Measurements from ENCODE around the gene GNAQ. TPM values are rescaled to one million over a fixed set of nuclear protein-coding genes. Genes with fewer than 3 reads are reported as not detected.
A peak's percentile ranks its signal among the peaks of the same experiment; 100 is the strongest.

GNAQ gene
- total RNA-seq, 2 experiments from 2014 or later = 22.8 to 24.7 TPM

GRCh38 chr9:78021697-78022096, 9.9 kb downstream of the GNAQ start:
- intact Hi-C loops (cut with DNase I, micrococcal nuclease) = no loop called here
- ATAC-seq (no peak), DNase-seq (no peak)
- CTCF ChIA-PET = interaction anchor here (0.6 to 1.2 kb wide), 2 partner anchors 35 to 71 kb away, joined by 3 to 4 read pairs; no protein-coding TSS in a partner anchor
- Mint-ChIP-seq H3K9me3 (ENCODE audit: low read depth) (no peaks in the 10 kb centered on the region), H3K4me3 (no peak overlapping the region), H3K27ac (peak overlapping the region; percentile 14), H3K27me3 (no peaks in the 10 kb centered on the region), H3K4me1 (peaks cover 61% of the 10 kb centered on the region), H3K36me3 (ENCODE audit: low read depth) (peaks cover 5% of the 10 kb centered on the region)
- POLR2A ChIA-PET = no interaction called here

GRCh38 chr9:78017190-78017693, 14.4 kb downstream of the GNAQ start:
- no peaks in the 10 kb centered on the region for H3K9me3 Mint-ChIP-seq (ENCODE audit: low read depth)
- ChIA-PET POLR2A (interaction anchor here (0.8 kb wide), 1 partner anchor 840 kb away, joined by 3 read pairs; the partner anchor contains the start of gene VPS13A), CTCF (interaction anchor here (0.6 to 1.4 kb wide), 3 partner anchors 16 to 304 kb away, joined by 3 to 8 read pairs (median 4); no protein-coding TSS in a partner anchor)
- no peak overlapping the region for H3K27ac Mint-ChIP-seq
- intact Hi-C loops (cut with DNase I, micrococcal nuclease) = no loop called here
- H3K36me3 Mint-ChIP-seq (ENCODE audit: low read depth) = peaks cover 9% of the 10 kb centered on the region
- peaks cover 52% of the 10 kb centered on the region for H3K4me1 Mint-ChIP-seq
- ATAC-seq (peak; percentile 64), DNase-seq (no peak)
- H3K27me3 Mint-ChIP-seq = no peaks in the 10 kb centered on the region
- H3K4me3 Mint-ChIP-seq = no peak overlapping the region

GRCh38 chr9:78015241-78015640, 16.4 kb downstream of the GNAQ start:
- no peak overlapping the region for H3K4me3 Mint-ChIP-seq
- peaks cover 50% of the 10 kb centered on the region for H3K4me1 Mint-ChIP-seq
- peaks cover 7% of the 10 kb centered on the region for H3K36me3 Mint-ChIP-seq (ENCODE audit: low read depth)
- intact Hi-C loops (cut with DNase I, micrococcal nuclease) = no loop called here
- ATAC-seq (no peak), DNase-seq (no peak)
- H3K9me3 Mint-ChIP-seq (ENCODE audit: low read depth) = no peaks in the 10 kb centered on the region
- ChIA-PET CTCF (no interaction called here), POLR2A (no interaction called here)
- no peaks in the 10 kb centered on the region for H3K27me3 Mint-ChIP-seq
- H3K27ac Mint-ChIP-seq = no peak overlapping the region

- ATAC-seq = no peak
- no peak for DNase-seq
- intact Hi-C loops (cut with DNase I, micrococcal nuclease) = loop anchor here in 1 of 2 experiments (5.0 kb wide), 1 partner anchor 37 kb away; no protein-coding TSS in a partner anchor
- Mint-ChIP-seq H3K27ac (no peak overlapping the region), H3K9me3 (ENCODE audit: low read depth) (no peaks in the 10 kb centered on the region), H3K27me3 (no peaks in the 10 kb centered on the region), H3K36me3 (ENCODE audit: low read depth) (peaks cover 4% of the 10 kb centered on the region), H3K4me3 (no peak overlapping the region), H3K4me1 (peaks cover 50% of the 10 kb centered on the region)
- ChIA-PET CTCF (no interaction called here), POLR2A (no interaction called here)
These were observed 16.8 kb downstream of the GNAQ start for GRCh38 chr9:78014776-78015175.

GRCh38 chr9:78013934-78014333, 17.7 kb downstream of the GNAQ start:
- Mint-ChIP-seq H3K4me1 (peaks cover 56% of the 10 kb centered on the region), H3K9me3 (ENCODE audit: low read depth) (no peaks in the 10 kb centered on the region), H3K27me3 (no peaks in the 10 kb centered on the region), H3K27ac (no peak overlapping the region), H3K36me3 (ENCODE audit: low read depth) (peaks cover 4% of the 10 kb centered on the region), H3K4me3 (no peak overlapping the region)
- intact Hi-C loops (cut with DNase I, micrococcal nuclease) = loop anchor here in 1 of 2 experiments (5.0 kb wide), 1 partner anchor 37 kb away; no protein-coding TSS in a partner anchor
- DNase-seq (no peak), ATAC-seq (no peak)
- ChIA-PET POLR2A (no interaction called here), CTCF (no interaction called here)

GRCh38 chr9:78011049-78011448, 20.6 kb downstream of the GNAQ start:
- DNase-seq = no peak
- no peak overlapping the region for H3K4me3 Mint-ChIP-seq
- POLR2A ChIA-PET = no interaction called here
- intact Hi-C loops (cut with DNase I, micrococcal nuclease) = loop anchor here in 1 of 2 experiments (1.0 to 5.0 kb wide), 2 partner anchors 18 to 34 kb away; no protein-coding TSS in a partner anchor
- CTCF ChIA-PET = interaction anchor here (1.1 to 1.3 kb wide), 2 partner anchors 25 to 38 kb away, joined by 4 read pairs; no protein-coding TSS in a partner anchor
- peaks cover 61% of the 10 kb centered on the region for H3K4me1 Mint-ChIP-seq
- peak overlapping the region; percentile 85 for H3K27ac Mint-ChIP-seq
- ATAC-seq = peak; percentile 45
- no peaks in the 10 kb centered on the region for H3K27me3 Mint-ChIP-seq
- peaks cover 4% of the 10 kb centered on the region for H3K36me3 Mint-ChIP-seq (ENCODE audit: low read depth)
- H3K9me3 Mint-ChIP-seq (ENCODE audit: low read depth) = no peaks in the 10 kb centered on the region

GRCh38 chr9:78010445-78010844, 21.2 kb downstream of the GNAQ start:
- Mint-ChIP-seq H3K4me3 (peak overlapping the region; percentile 46), H3K9me3 (ENCODE audit: low read depth) (no peaks in the 10 kb centered on the region), H3K36me3 (ENCODE audit: low read depth) (peaks cover 4% of the 10 kb centered on the region), H3K27ac (peak overlapping the region; percentile 85), H3K4me1 (peaks cover 63% of the 10 kb centered on the region), H3K27me3 (no peaks in the 10 kb centered on the region)
- DNase-seq (no peak), ATAC-seq (peak; percentile 38)
- intact Hi-C loops (cut with DNase I, micrococcal nuclease) = loop anchor here in 1 of 2 experiments (5.0 kb wide), 1 partner anchor 33 kb away; no protein-coding TSS in a partner anchor
- ChIA-PET POLR2A (no interaction called here), CTCF (interaction anchor here (1.0 to 1.1 kb wide), 2 partner anchors 33 to 37 kb away, joined by 3 to 4 read pairs; no protein-coding TSS in a partner anchor)

GRCh38 chr9:78009186-78009585, 22.4 kb downstream of the GNAQ start:
- no peak overlapping the region for H3K27ac Mint-ChIP-seq
- peaks cover 62% of the 10 kb centered on the region for H3K4me1 Mint-ChIP-seq
- no peak overlapping the region for H3K4me3 Mint-ChIP-seq
- H3K36me3 Mint-ChIP-seq (ENCODE audit: low read depth) = peaks cover 4% of the 10 kb centered on the region
- no peaks in the 10 kb centered on the region for H3K9me3 Mint-ChIP-seq (ENCODE audit: low read depth)
- H3K27me3 Mint-ChIP-seq = no peaks in the 10 kb centered on the region
- DNase-seq (no peak), ATAC-seq (no peak)
- CTCF ChIA-PET = interaction anchor here (0.7 kb wide), 1 partner anchor 26 kb away, joined by 3 read pairs; no protein-coding TSS in a partner anchor
- intact Hi-C loops (cut with DNase I, micrococcal nuclease) = no loop called here
- POLR2A ChIA-PET = no interaction called here

GRCh38 chr9:78006734-78007133, 24.9 kb downstream of the GNAQ start:
- ChIA-PET POLR2A (no interaction called here), CTCF (interaction anchor here (0.7 to 1.3 kb wide), 2 partner anchors 19 to 28 kb away, joined by 4 read pairs; no protein-coding TSS in a partner anchor)
- ATAC-seq = peak; percentile 70
- no peak for DNase-seq
- Mint-ChIP-seq H3K4me3 (no peak overlapping the region), H3K27me3 (no peaks in the 10 kb centered on the region), H3K36me3 (ENCODE audit: low read depth) (no peaks in the 10 kb centered on the region), H3K27ac (no peak overlapping the region), H3K4me1 (peaks cover 73% of the 10 kb centered on the region), H3K9me3 (ENCODE audit: low read depth) (no peaks in the 10 kb centered on the region)
- intact Hi-C loops (cut with DNase I, micrococcal nuclease) = no loop called here

- Mint-ChIP-seq H3K9me3 (ENCODE audit: low read depth) (no peaks in the 10 kb centered on the region), H3K27me3 (no peaks in the 10 kb centered on the region), H3K4me1 (peaks cover 69% of the 10 kb centered on the region), H3K27ac (no peak overlapping the region), H3K36me3 (ENCODE audit: low read depth) (no peaks in the 10 kb centered on the region), H3K4me3 (no peak overlapping the region)
- CTCF ChIA-PET = interaction anchor here (1.1 kb wide), 1 partner anchor 61 kb away, joined by 3 read pairs; no protein-coding TSS in a partner anchor
- POLR2A ChIA-PET = no interaction called here
- DNase-seq = no peak
- intact Hi-C loops (cut with DNase I, micrococcal nuclease) = no loop called here
- no peak for ATAC-seq
These were observed 26.2 kb downstream of the GNAQ start for GRCh38 chr9:78005231-78006002.

GRCh38 chr9:78004478-78005229, 27.0 kb downstream of the GNAQ start:
- ChIA-PET CTCF (interaction anchor here (0.6 to 1.7 kb wide), 6 partner anchors 10 to 200 kb away, joined by 3 to 5 read pairs (median 3); no protein-coding TSS in a partner anchor), POLR2A (no interaction called here)
- peaks cover 67% of the 10 kb centered on the region for H3K4me1 Mint-ChIP-seq
- intact Hi-C loops (cut with DNase I, micrococcal nuclease) = no loop called here
- no peaks in the 10 kb centered on the region for H3K36me3 Mint-ChIP-seq (ENCODE audit: low read depth)
- ATAC-seq (no peak), DNase-seq (no peak)
- H3K27ac Mint-ChIP-seq = no peak overlapping the region
- no peaks in the 10 kb centered on the region for H3K9me3 Mint-ChIP-seq (ENCODE audit: low read depth)
- no peaks in the 10 kb centered on the region for H3K27me3 Mint-ChIP-seq
- no peak overlapping the region for H3K4me3 Mint-ChIP-seq

Measured in activated CD4-positive, alpha-beta T cell treated with anti-CD3 and anti-CD28 coated beads for 36 hours (primary cell).